GM23248 (cell line): Measurements from ENCODE around the gene SLC7A8. TPM values are rescaled to one million over a fixed set of nuclear protein-coding genes. Genes with fewer than 3 reads are reported as not detected.

Source experiments
- DNase-seq: peaks from one replicate; pipeline ENCODE4 v3.0.0-alpha.2; 2015
- H2AFZ ChIP-seq: fragments of 200-600 bp; sonication (generic); 2 replicates; pipeline ENCODE4 v1.6.1; 2016; ENCODE audit warnings: antibody characterized with exemption
- H3F3A ChIP-seq: fragments of 200-600 bp; sonication (generic); 2 replicates; pipeline ENCODE4 v1.6.1; 2016; ENCODE audit warnings: mild to moderate bottlenecking, antibody characterized with exemption, mixed run types; ENCODE audit not compliant: insufficient read depth
- H3K27ac ChIP-seq: fragments of 200-600 bp; sonication (generic); 2 replicates; pipeline ENCODE4 v1.5.1; 2016; ENCODE audit warnings: mild to moderate bottlenecking
- H3K27me3 ChIP-seq: fragments of 200-600 bp; sonication (generic); replicated peaks from 2 replicates; pipeline ENCODE4 v1.6.1; 2016; ENCODE audit warnings: mild to moderate bottlenecking; ENCODE audit not compliant: insufficient read depth
- H3K36me3 ChIP-seq: fragments of 200-600 bp; sonication (generic); 2 replicates; pipeline ENCODE4 v1.6.1; 2016; ENCODE audit warnings: low read depth, mild to moderate bottlenecking
- H3K4me1 ChIP-seq: fragments of 200-600 bp; sonication (generic); 2 replicates; pipeline ENCODE4 v1.6.1; 2016; ENCODE audit warnings: mild to moderate bottlenecking; ENCODE audit not compliant: insufficient read depth
- H3K4me2 ChIP-seq: fragments of 200-600 bp; sonication (generic); one replicate; pipeline ENCODE4 v1.6.1; 2016; ENCODE audit warnings: mild to moderate bottlenecking; ENCODE audit not compliant: unreplicated experiment
- H3K4me3 ChIP-seq: fragments of 200-600 bp; sonication (generic); 2 replicates; pipeline ENCODE4 v1.5.1; 2016; ENCODE audit warnings: mild to moderate bottlenecking
- H3K79me2 ChIP-seq: fragments of 200-600 bp; sonication (generic); 2 replicates; pipeline ENCODE4 v1.6.1; 2016; ENCODE audit warnings: mild to moderate bottlenecking; ENCODE audit not compliant: insufficient read depth
- H3K9ac ChIP-seq: fragments of 200-600 bp; sonication (generic); 2 replicates; pipeline ENCODE4 v1.6.1; 2016; ENCODE audit warnings: mild to moderate bottlenecking
- H3K9me2 ChIP-seq: fragments of 200-600 bp; sonication (generic); 2 replicates; pipeline ENCODE4 v1.6.1; 2016; ENCODE audit warnings: mixed run types, mild to moderate bottlenecking, moderate library complexity; ENCODE audit not compliant: insufficient read depth
- H3K9me3 ChIP-seq: fragments of 200-600 bp; sonication (generic); one replicate; pipeline ENCODE4 v1.6.1; 2017; ENCODE audit warnings: low read depth
- H4K20me1 ChIP-seq: fragments of 200-600 bp; sonication (generic); 2 replicates; pipeline ENCODE4 v1.6.0; 2016; ENCODE audit not compliant: insufficient read depth
- EZH2 ChIP-seq: fragments of 200-600 bp; sonication (generic); IDR thresholded peaks from 2 replicates; pipeline ENCODE4 v1.6.1; 2018; ENCODE audit warnings: antibody characterized with exemption, mild to moderate bottlenecking; ENCODE audit not compliant: insufficient read depth, poor library complexity, severe bottlenecking
- EZH2phosphoT487 ChIP-seq: fragments of 200-600 bp; sonication (generic); IDR thresholded peaks from 2 replicates; pipeline ENCODE4 v1.6.1; 2018; ENCODE audit warnings: antibody characterized with exemption, moderate library complexity, mild to moderate bottlenecking, low read depth; ENCODE audit not compliant: insufficient read depth
- WGBS, 2 experiments: methylation state at CpG; one replicate each; pipeline ENCODE4 v1.1.6; 2015 to 2017; ENCODE audit warnings: low lambda C conversion rate in 2 of 2, low coverage in 1 of 2; ENCODE audit errors: missing lambda C conversion rate in 2 of 2; 5-methylcytosine and 5-hydroxymethylcytosine counted together
- in situ Hi-C: fragments of 300-500 bp; cut with MboI; formaldehyde crosslinking; loops from 2 replicates; pipeline ENCODE4 v1.15.0; 2020
- polyA plus RNA-seq: library from polyadenylated mRNA; unstranded; fragments of >200 nt; fragmentation: Nextera tagmentation; extraction: Ambion mirVana; gene quantifications from 2 replicates; pipeline ENCODE4 v1.2.1, GENCODE V29; 2016
- total RNA-seq: library from RNA; depleted of rRNA; stranded (reverse); fragments of >200 nt; shearing (Covaris generic); gene quantifications from 2 replicates; pipeline ENCODE4 v1.2.3, GENCODE V29; 2014

The SLC7A8 gene
- total and polyA plus RNA-seq, 2 experiments from 2014 or later, result 6.7 to 9.9 TPM

- Histone ChIP-seq H2AFZ (no peak overlapping the region), H3K9me3 (no peaks in the 10 kb centered on the region), H3F3A (peaks cover 13% of the 10 kb centered on the region), H4K20me1 (no peaks in the 10 kb centered on the region), H3K9me2 (no peaks in the 10 kb centered on the region), H3K79me2 (no peaks in the 10 kb centered on the region), H3K9ac (no peak overlapping the region), H3K4me3 (no peak overlapping the region), H3K4me1 (peaks cover 45% of the 10 kb centered on the region), H3K27ac (no peak overlapping the region), H3K36me3 (no peaks in the 10 kb centered on the region), H3K4me2 (no peak overlapping the region), H3K27me3 (no peaks in the 10 kb centered on the region)
- in situ Hi-C loops, result no loop called here
- no peak for DNase-seq
- TF ChIP-seq EZH2 (no peak), EZH2phosphoT487 (no peak)
- WGBS, 2 experiments, result 90 to 94% methylated on average over 28 to 32 of the region's 32 CpGs
Measured at GRCh38 chr14:23117371-23118020, 66.0 kb downstream of the SLC7A8 start.

GRCh38 chr14:23115918-23116317, 67.5 kb downstream of the SLC7A8 start:
- DNase-seq, result no peak
- TF ChIP-seq EZH2 (no peak), EZH2phosphoT487 (no peak)
- no peaks in the 10 kb centered on the region for H4K20me1 ChIP-seq
- H3K4me2 ChIP-seq, result no peak overlapping the region
- H3F3A ChIP-seq, result peaks cover 9% of the 10 kb centered on the region; the same call in 1 of the 2 replicates
- WGBS, 2 experiments, result 78 to 86% methylated on average over 5 of the region's 5 CpGs
- no peaks in the 10 kb centered on the region for H3K36me3 ChIP-seq
- H3K9me3 ChIP-seq, result no peaks in the 10 kb centered on the region
- H3K79me2 ChIP-seq, result no peaks in the 10 kb centered on the region
- no peaks in the 10 kb centered on the region for H3K27me3 ChIP-seq
- no peaks in the 10 kb centered on the region for H3K9me2 ChIP-seq
- in situ Hi-C loops, result no loop called here
- peak overlapping the region; percentile 68; the same call in 1 of the 2 replicates for H3K9ac ChIP-seq
- no peak overlapping the region for H3K4me3 ChIP-seq
- no peak overlapping the region for H2AFZ ChIP-seq
- peak overlapping the region; percentile 83 for H3K27ac ChIP-seq
- peaks cover 34% of the 10 kb centered on the region for H3K4me1 ChIP-seq

GRCh38 chr14:23115039-23115731, 68.3 kb downstream of the SLC7A8 start:
- Histone ChIP-seq H4K20me1 (no peaks in the 10 kb centered on the region), H3K4me1 (peaks cover 33% of the 10 kb centered on the region), H3K36me3 (no peaks in the 10 kb centered on the region), H3K9me2 (no peaks in the 10 kb centered on the region), H3K4me3 (peak overlapping the region; percentile 33; the same call in 1 of the 2 replicates), H2AFZ (peak overlapping the region; percentile 54), H3F3A (peaks cover 9% of the 10 kb centered on the region; the same call in 1 of the 2 replicates), H3K9me3 (no peaks in the 10 kb centered on the region), H3K27me3 (no peaks in the 10 kb centered on the region), H3K9ac (peak overlapping the region; percentile 68), H3K27ac (peak overlapping the region; percentile 83), H3K4me2 (peak overlapping the region; percentile 61), H3K79me2 (no peaks in the 10 kb centered on the region)
- TF ChIP-seq EZH2phosphoT487 (0 out of 2 replicates have a peak, but pooled peaks have one; percentile 43), EZH2 (no peak)
- in situ Hi-C loops, result no loop called here
- 22 to 29% methylated on average over 9 to 10 of the region's 10 CpGs for WGBS, 2 experiments
- DNase-seq, result peak; percentile 98

- H2AFZ ChIP-seq, result no peak overlapping the region
- H3K9me3 ChIP-seq, result no peaks in the 10 kb centered on the region
- TF ChIP-seq EZH2 (no peak), EZH2phosphoT487 (no peak)
- H3K79me2 ChIP-seq, result no peaks in the 10 kb centered on the region
- H4K20me1 ChIP-seq, result no peaks in the 10 kb centered on the region
- DNase-seq, result no peak
- in situ Hi-C loops, result no loop called here
- no peaks in the 10 kb centered on the region for H3K36me3 ChIP-seq
- peaks cover 33% of the 10 kb centered on the region for H3K4me1 ChIP-seq
- H3K4me2 ChIP-seq, result peak overlapping the region; percentile 60
- no peaks in the 10 kb centered on the region for H3K9me2 ChIP-seq
- whole genome bisulfite sequencing, 2 experiments, result 68 to 69% methylated on average over 4 of the region's 4 CpGs
- H3F3A ChIP-seq, result peaks cover 9% of the 10 kb centered on the region; the same call in 1 of the 2 replicates
- no peaks in the 10 kb centered on the region for H3K27me3 ChIP-seq
- H3K27ac ChIP-seq, result peak overlapping the region; percentile 83
- peak overlapping the region; percentile 38; the same call in 1 of the 2 replicates for H3K9ac ChIP-seq
- H3K4me3 ChIP-seq, result no peak overlapping the region
Measured at GRCh38 chr14:23114669-23115038, 68.8 kb downstream of the SLC7A8 start.
